CD4-positive, alpha-beta T cell treated with Interleukin-10 for 1 hour (primary cell): Measurements from ENCODE around the gene AVEN.

Source experiments
- DNase-seq: peaks from one replicate; pipeline ENCODE4 v3.0.0-alpha.2; 2020

Gene AVEN

DNA sequence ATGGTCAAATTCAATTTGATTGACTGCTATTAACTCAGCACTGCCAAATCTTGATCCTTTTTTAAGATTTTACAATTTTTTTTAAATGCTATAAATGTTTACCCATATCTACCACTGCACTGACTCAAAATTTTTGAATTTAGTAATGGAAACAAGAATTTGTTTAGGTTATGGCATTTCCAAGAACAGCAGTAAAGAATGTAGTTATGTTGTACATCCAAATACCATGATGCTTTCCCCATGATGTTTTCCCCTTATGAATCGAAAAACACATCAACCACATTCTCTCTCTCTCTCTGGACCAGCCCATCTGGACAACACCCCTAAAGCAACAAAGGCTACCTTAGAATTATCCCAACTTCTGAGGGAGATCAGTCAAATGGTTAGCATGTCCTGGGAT lies 56.5 kb downstream of the AVEN start:
- DNase-seq = no peak

DNA sequence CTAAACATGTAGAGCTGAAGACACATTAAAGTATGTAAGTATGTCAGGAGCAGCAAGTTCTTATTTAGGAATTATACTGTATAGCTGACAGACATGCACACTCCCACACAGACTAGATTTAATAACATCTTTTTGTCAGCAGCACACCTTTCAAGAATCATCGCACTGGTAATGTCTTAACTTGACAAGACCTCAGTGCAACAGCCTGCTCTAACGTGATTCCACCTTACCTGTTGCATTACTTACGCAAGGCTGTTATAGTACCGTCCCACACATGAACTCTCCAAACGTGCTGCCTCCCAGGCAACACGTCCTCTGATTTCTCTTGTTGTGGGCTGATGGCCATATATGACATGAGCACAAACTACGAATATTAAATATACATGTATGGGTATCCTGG lies 58.8 kb downstream of the AVEN start:
- DNase-seq = no peak

DNA sequence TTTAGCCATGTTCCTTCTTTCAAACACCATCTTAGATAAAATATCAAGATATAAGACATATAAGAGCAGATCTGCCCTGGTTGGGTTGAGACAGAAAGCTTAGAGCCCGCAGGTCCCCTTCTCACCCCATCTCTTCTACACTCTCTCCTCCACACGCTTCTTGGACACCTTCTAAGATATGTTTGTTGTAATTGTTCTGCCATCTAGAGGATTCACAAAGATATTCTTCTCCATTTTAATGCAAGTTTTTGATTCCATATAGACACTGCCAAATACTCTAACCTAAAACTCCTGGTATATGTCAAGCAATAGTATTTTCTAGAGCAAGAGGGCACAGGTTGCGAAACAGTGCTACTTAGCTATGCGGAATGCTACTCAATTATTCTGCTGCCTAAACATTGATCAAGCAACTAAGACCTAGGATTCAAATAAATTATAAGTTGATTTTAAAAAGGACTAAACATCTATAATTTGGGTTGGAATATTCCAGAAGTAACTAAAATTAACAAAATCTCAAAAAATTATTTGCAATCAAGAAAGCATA lies 63.9 kb downstream of the AVEN start:
- no peak for DNase-seq

DNA sequence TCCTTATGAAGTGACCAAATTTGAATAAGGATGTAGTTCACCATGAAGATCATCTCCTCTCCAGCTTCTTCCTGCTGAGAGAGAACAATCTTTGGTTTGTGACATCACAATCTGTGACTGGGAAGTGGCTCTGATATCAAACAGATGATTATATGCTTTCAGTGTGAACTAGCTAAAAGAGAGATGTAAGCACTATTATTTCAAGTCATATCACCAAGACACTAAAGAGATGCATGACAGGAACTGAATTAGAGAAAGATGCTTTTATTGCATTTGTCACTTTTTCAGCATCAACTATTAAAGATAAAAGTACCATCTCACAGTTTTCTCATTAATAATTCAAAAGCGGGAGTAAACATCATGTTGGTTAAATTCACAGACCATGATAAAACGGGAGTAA lies 67.2 kb downstream of the AVEN start:
- DNase-seq = no peak

DNA sequence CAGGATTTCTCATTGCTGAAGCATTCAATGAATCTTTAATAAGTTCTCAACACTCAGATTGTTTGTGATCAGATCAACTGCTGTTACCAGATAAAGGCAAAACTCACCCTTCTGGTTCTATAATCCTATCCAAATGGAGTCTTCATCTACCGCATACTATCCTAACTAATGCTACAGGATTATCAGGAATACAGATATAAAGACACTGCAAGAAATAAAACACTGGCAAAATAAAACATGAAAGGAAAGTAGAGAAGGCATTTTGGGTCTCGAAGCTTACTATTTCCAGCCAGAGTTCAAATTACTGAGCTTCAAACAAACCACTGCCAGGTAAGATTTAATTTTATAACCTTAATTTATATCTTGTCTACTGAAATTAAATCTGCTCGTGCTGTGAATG lies 70.2 kb downstream of the AVEN start:
- DNase-seq = no peak

DNA sequence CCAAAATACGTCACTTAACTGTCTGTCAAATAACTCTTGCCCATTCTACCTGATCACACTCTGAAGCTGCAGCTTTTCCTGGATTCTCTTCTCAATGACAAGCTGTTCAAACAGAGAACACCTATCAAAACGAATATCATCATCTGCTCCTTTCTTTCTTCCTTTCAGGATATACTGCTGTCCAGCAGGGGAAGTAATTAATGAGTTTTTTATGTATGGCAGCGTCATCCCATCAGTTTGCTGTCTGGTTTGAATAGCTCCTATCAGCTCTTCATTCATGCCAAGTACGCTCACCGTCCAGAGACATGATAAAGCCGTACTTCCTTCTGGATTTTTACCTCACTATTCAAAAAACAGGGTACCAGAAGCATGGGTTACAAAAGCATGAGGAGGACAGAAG lies 70.8 kb downstream of the AVEN start, which contains the start of gene CHRM5:
TSS of gene CHRM5 (plus strand) at position 274 of the 400 bp plus-strand sequence. CDS start 94,221 bp downstream, outside the sequence.
- DNase-seq = no peak

DNA sequence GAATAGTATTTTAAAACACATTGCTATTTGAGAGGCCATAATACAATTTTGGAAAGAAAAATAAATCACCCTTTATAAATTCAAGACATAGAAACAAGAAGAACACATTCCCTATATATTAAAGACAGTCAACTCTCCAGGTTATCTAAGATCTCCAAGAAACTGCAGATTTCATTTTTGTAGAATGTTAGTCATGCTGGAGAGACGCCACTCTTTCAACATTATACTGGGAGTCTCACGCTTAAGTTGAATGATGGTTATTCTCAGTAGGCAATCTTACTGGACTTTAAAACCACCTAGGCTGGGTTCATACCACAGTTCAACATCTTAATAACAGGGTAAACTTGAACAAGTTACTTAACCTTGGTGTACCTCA lies 74.4 kb downstream of the AVEN start:
- no peak for DNase-seq

DNA sequence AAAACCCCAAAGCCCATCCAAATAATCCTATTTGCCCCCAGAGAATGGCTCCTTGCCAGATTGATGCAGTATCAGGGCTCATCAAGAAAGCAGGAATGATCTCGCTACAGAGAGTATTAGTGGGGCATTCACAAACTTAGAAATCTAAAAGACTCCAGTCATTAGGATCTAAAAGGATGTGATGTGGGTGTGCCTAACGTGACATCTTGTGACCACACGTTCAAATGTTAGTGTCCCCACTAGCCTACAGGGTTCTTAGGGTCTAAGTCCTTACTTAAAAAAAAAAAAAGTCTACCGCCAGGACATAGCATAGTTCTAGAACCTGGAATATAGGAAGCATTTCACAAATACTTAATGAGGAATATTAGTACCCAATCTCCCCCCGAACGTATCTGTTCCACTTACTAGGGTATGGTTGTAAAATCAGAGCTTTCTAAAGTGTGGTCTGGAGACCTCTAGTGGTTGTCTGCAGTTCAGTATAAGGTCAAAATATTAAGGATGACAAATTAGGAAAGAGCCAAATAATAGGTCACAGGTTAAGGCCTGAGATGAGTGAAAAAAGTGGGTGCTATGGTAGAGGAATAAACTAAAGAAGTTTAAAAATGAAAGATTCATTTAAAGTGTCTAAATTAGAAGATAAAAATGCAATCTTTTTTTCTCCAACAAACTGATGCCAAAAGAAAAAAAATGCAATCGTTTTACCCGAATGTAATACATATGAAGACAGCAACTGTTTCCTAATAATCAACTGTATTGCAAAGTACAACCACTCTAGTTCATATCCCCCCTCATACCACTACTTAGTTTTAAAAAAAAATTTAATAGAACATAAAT lies 75.0 kb downstream of the AVEN start:
- peak; percentile 4 for DNase-seq

DNA sequence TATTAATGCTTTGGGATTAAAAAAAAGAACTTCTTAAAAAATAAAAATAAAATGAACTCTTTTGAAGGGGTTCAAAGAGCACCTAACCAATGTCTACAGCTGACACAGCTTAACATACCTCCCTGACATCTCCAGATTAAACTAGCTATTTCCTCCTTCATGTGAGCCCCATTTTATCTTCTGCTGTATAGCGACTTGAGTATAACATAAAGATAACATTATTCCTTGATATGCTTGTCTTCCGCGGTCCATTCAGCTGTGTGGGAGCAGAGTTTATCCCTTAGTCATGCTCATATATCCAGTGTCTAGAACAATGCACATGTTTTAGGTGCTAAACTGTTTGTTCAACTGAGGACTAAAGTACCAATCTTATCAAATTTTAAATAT lies 78.5 kb downstream of the AVEN start:
- DNase-seq = no peak

DNA sequence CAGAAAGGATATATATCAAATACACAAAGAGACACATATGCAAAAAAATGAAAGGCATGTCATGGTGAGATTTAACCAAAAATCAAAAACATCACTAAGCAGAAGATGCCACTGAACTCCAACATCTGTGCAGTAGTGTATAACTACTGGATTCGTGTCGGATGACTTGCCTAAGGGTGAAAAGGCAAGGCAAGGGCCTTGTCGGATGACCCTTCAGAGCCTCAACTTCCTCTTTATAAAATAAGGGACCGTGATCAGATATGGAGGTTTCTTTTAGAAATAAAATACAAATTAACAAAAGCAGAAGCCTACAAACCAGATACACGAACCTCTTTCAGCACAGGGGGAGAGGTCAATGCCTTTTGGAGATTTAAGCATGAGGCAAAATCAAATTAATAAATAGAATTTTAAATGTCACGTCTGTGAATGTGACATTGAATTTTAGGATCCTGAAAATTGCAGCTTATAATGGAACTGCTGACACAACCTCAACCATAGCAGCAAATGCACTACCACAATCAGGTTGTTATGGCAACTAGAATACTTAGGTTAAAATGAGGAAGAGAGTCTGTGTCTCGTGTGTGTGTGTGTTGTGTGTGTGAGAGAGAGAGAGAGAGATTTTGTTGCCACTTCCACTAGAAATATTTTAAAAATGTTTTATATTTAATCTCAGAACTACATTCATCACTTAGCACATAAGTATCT lies 79.0 kb downstream of the AVEN start:
- DNase-seq = no peak

DNA sequence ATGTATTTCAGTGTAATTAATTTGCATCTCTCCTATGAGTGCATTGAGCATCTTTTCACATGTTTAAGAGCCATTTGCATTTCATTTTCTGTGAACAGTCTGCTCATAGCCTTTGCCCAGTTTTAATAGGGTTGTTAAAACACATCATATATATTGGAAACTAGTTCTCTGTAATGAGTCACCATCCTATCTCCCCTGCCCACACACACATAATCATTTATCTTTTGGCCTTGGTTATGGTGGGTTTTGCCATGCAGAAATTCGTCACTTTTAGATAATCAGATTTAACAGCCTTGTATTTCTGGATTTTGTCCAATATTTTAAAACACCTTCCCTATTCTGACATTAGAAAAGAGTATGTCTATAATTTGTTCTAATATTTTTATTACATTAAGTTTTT lies 82.6 kb downstream of the AVEN start:
- DNase-seq = no peak

DNA sequence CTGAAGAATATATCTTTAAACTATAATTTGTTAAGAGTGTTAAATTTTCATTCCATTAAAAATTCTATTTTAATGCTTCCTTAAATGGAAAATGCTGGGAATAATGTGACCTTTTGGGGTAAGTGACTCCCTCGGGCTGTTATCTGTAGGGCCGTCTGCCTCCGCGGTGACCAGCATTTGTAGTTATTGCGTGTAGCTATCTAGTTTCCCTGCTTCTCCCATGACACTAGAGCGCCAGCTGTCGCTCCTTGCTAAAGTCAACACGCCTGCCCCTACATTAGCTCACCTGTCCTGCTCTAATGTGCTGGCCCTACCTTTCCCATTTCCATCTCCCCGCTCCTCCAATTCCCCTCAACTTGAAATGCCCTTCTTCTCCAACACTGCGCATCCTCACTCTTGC lies 83.1 kb downstream of the AVEN start:
- no peak for DNase-seq

DNA sequence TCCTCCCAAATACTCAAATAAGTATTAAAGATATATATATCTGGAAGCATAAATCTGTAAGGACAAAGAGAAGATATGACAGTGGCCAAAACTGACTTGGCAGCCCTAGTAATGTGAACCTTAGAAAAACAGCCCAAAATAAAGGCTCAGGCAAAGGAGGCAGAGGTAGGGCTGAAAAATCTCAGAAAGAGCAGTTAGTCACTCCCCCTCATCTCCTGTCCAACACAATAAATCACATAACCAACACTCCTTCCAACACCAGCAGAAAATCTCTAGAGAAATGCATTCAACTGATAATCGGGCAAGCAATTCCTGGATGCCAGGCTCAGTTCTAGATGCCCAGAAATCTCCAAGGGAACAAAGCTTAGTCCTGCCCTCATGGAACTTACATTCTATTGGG lies 92.9 kb downstream of the AVEN start:
- DNase-seq = no peak

DNA sequence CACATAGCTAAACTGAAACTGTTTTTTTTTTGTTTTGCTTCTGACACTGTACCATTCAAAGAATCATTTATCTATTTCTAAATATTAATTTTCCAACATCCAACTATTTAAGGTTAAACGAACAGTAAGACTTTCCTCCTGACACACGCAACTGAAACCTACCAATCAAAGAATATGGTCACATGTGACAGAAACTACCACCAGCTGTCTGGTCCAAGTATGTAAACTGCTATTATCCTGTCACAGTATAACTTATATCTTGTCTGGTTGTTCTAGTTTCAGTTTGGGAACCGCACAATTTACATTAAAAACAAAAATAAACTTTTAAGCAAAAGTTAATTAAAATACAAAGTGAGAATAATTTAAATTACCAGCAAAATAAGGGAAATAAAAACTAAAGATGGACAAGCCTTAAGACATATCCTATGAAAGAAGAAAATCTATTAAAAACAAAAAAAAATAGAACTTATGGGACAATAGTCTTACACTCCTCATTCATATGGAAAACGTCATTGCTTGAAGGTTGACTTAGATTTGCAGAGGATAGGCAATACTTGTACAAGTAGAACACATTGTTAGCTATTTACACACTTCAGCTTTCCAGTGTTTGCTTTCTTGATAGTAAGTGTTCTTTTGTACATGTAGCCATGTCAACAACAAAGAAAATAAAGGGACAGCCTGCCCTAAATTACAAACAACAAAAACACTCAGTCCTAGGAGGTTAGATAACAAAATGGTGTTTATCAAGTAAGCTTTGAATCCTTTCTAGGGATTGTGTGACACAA lies 97.5 kb downstream of the AVEN start:
- no peak for DNase-seq

DNA sequence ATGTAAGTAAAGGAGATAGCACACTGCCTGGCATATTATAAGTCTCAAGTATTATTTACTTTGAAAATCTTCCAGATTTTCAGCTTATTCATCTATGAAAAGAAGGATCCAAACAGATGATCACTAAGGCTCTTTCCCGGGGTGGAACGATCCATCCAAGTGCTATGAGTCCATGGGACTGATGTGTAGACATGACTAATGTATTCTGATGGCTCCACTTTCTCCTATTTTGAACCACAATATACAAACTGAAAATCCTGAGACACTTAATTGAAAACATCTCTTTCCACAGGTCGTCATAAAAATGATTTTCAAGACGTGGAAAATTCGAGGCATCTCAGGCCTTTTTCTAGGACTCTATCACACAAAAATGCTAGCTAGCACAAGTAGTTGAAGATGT lies 104.1 kb downstream of the AVEN start:
- no peak for DNase-seq

DNA sequence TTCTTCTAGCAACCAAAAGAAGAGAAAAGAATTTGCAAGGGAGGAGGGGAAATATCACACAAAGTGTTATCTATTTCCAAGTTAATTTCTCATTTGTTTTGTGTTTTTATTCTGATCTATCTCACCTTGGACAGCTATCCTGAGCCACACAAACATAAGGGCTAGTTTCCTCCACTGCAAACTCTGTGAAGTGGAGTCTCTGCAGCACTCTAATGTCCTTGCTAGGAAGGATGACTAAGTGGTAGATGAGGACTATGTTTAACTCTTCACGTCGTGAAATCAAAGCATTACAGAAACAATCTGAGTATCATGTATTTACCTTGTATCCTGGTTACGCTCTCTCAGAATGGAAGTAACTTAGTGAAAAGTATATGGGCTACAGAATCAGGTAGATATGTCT lies 104.6 kb downstream of the AVEN start:
- no peak for DNase-seq

DNA sequence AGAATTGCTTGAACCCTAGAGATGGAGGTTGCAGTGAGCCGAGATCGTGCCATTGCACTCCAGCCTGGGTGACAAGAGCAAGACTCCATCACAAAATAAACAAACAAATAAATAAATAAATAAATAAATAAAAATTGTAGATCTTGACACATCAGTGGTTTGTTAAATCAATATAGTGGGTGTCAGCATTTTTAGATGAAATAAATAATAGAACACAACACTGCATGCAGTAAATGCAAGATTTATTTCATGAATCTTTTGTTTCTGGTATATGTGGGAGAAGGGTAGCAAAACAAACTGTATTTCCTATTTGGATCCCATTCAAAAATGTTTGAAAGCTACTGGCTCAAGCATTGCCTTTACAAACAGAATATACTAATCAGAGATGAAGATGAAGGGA lies 106.3 kb downstream of the AVEN start:
- no peak for DNase-seq

DNA sequence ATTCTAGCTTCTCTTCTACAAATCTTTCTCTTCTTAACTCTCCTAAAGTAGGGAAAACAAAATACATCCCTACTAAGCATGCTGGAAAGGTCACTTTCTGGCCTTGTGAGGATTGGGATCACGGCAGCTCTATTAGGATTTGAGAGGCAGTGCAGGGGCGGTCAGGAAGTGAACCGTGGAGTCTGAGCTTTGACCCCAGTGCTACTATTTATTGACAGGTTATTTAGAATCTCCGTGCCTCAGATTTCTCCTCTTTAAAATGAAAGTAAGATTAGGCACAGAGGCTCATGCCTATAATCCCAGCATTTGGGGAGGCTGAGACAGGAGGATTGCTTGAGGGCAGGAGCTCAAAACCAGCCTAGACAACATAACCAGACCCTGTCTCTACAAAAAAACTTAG lies 112.7 kb downstream of the AVEN start:
- no peak for DNase-seq

DNA sequence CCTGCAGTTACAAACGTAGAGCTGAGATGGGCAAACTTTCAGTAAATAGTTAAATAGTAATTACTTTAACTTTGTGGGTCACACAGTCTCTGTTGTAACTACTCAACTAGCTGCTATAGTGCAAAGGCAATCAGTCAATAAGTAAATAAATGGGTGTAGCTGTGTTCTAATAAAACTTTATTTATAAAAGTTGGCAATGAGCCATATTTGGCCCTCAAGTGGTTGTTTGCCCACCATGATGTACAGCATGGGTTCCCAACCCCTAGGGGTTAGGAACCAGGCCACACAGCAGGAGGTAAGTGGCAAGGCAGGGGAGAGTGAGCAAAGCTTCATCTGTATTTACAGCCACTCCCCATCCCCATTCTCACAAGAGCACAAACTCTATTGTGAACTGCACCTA lies 115.6 kb downstream of the AVEN start:
- DNase-seq = no peak

DNA sequence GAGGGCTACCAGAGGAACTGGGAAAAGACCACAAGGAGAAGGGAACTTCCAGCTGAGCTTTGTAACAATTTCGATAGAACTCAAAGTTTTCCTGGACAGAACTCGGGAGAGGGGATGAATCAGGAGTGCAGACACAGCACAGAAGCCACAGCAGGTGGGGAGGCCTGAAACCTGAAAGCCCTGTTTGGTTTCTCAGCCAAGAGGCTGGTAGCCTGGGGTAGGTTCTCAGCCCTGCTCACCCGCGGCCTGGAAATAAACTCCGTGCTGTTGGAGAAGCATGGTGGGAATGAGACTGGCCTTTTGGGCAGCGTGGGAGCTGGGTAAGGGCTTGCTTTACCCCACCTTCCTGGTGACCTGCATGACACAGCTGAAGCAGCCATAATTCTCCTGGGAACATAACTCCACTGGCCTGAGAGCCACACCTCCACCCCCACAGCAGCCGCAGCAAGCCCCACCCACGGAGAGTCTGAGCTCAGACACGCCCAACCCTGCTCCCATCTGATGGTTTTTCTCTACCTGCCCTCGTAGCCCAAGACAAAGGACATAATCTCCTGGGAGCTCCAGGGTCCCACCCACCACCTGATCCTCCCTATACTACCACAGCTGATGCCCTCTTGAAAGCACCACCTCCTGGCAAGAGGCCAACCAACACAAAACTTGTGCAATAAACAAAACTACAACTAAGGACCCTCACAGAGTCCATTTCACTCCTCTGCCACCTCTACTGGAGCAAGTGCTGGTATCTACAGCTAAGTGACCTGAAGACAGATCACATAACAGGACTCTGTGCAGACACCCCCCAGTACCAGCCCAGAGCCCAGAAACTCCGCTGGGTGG lies 123.2 kb downstream of the AVEN start:
- no peak for DNase-seq

DNA sequence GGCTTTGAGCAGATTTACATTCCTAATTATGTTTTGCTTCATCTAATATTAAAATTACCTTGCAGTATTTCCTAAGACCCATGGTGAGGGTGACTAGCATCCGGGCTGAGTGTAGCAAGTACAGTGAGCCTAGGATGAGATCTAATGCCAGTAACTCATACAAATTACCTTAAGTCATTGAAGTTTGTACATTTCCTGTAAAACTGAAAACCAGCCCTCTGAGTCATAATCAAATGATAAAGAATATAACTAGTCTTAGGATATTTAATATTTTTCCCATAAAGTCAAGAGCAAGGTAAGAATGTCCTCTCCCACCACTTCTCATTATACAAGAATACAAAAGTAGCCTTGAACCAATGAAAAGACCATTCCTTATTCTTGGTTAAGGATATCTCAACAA lies 125.5 kb downstream of the AVEN start:
- DNase-seq = no peak

DNA sequence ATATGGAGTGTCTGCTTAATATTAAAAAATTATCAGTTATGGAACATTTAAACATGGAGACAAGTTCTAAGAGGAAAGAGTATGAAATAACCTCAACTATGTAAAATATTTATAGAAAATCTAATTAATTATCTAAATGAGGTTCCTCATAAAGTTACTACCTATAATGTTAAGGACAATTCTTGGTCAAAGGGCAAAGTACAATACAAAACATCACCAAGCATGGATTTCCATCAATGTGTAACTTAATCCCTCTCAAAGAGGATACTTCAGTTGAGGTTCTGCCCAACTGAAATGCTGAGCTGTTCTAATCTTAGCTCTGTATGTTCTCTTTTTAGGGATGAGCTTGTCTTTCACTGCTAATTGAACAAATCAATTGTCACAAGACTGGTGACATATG lies 126.7 kb downstream of the AVEN start:
- no peak for DNase-seq

DNA sequence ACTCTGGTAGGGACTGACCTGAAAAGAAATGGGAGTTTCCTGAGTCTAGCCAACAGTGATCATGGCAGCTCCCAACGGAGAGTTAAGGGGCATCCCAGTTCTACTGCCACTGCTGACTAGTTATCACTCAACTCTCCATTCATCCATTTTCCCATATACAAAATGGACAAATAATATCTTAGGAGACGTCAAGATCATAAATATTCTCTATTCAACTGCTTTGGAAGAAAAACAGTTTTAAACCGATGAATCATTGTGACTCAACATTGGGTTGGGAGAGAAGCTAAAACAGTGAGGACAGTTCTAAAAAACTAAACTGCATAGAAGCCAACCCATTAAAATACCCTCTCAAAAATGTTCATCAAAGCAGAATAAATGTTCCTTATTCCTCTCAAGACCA lies 128.3 kb downstream of the AVEN start:
- DNase-seq = no peak
